Measurements from ENCODE around the gene PRKN. TPM values are rescaled to one million over a fixed set of nuclear protein-coding genes. Genes with fewer than 3 reads are reported as not detected.

PRKN gene
- total and polyA plus RNA-seq, 2 donors (not counting 3 experiments of a cell fraction or from before 2014, with no cell fraction given): 0.06 TPM; not detected in 1

- Histone ChIP-seq H3K9me1 (replicated peaks; ENCODE audit: control insufficient read depth, extremely low read depth, insufficient read depth, low read length) (no peaks in the 10 kb centered on the region), H2AFZ (ENCODE audit: low read depth, low read length) (no peak overlapping the region), H3K27me3 (ENCODE audit: control insufficient read depth in 2 of 2, insufficient read depth in 2 of 2, low read length in 2 of 2) (no peaks in the 10 kb centered on the region), H3K27ac (ENCODE audit: insufficient read depth, low read depth, low read length) (no peak overlapping the region), H3K9me3 (replicated peaks; ENCODE audit: control insufficient read depth, insufficient read depth, low read length) (no peaks in the 10 kb centered on the region), H3K9ac (replicated peaks; ENCODE audit: extremely low read depth, insufficient read depth, low read length) (no peak overlapping the region), H3K4me2 (ENCODE audit: insufficient read depth, low read length) (no peak overlapping the region), H3K4me1 (ENCODE audit: control insufficient read depth, extremely low read depth, insufficient read depth, low read length) (no peaks in the 10 kb centered on the region), H3K36me3 (ENCODE audit: control insufficient read depth in 2 of 2, extremely low read depth in 1 of 2, insufficient read depth in 2 of 2, low read length in 2 of 2) (no peaks in the 10 kb centered on the region), H4K20me1 (replicated peaks; ENCODE audit: control insufficient read depth, extremely low read depth, insufficient read depth, low read length) (no peaks in the 10 kb centered on the region), H3K4me3 (replicated peaks in 1 of 3; ENCODE audit: insufficient read depth in 1 of 3, low read depth in 1 of 3, low read length in 3 of 3) (no peak overlapping the region), H3K79me2 (ENCODE audit: control insufficient read depth, insufficient read depth, low read length) (no peaks in the 10 kb centered on the region)
- no TSS peak for BruUV-seq (replicated peaks)
- ChIA-PET CTCF (no interaction called here), POLR2A (no interaction called here)
- DNase-seq (ENCODE audit: low read depth, low spot score) (no peak), FAIRE-seq (no peak)
- TF ChIP-seq FOS (IDR thresholded peaks at IDR 0.05; ENCODE audit: borderline replicate concordance, insufficient read depth, low read length) (no peak), GATA2 (IDR thresholded peaks at IDR 0.05; ENCODE audit: insufficient read depth, insufficient read length, low read depth, low read length) (no peak), POLR2A (IDR thresholded peaks at IDR 0.05; ENCODE audit: low read depth, low read length) (no peak), CTCF (IDR thresholded peaks at IDR 0.05; ENCODE audit: extremely low read depth in 1 of 2, insufficient read depth in 1 of 2, low read depth in 1 of 2, low read length in 2 of 2) (no peak)
- intact Hi-C loops (cut with micrococcal nuclease): no loop called here
- dilution Hi-C loops (cut with MboI; ENCODE audit: extremely low pct_ligation_motif_present, low sequenced_read_pairs): no loop called here
Observed at GRCh38 chr6:162712694-162713093, 14.9 kb downstream of the PRKN start.

GRCh38 chr6:162711376-162711775 lies 16.2 kb downstream of the PRKN start:
- TF ChIP-seq MAX (IDR thresholded peaks at IDR 0.05; ENCODE audit: insufficient read depth, insufficient read length): no peak
- no peak for TF ChIP-seq CTCF (IDR thresholded peaks at IDR 0.05; ENCODE audit: extremely low read depth in 1 of 2, insufficient read depth in 1 of 2, low read depth in 1 of 2, low read length in 2 of 2)
- FAIRE-seq (no peak), DNase-seq (ENCODE audit: low read depth, low spot score) (no peak)
- intact Hi-C loops (cut with micrococcal nuclease): no loop called here
- H3K9ac ChIP-seq (replicated peaks; ENCODE audit: extremely low read depth, insufficient read depth, low read length): no peak overlapping the region
- H3K4me3 ChIP-seq (replicated peaks in 1 of 3; ENCODE audit: insufficient read depth in 1 of 3, low read depth in 1 of 3, low read length in 3 of 3): no peak overlapping the region
- no peak overlapping the region for H3K27ac ChIP-seq (ENCODE audit: insufficient read depth, low read depth, low read length)
- no peaks in the 10 kb centered on the region for H3K79me2 ChIP-seq (ENCODE audit: control insufficient read depth, insufficient read depth, low read length)
- POLR2A ChIA-PET: no interaction called here
- CTCF ChIA-PET: no interaction called here
- dilution Hi-C loops (cut with MboI; ENCODE audit: extremely low pct_ligation_motif_present, low sequenced_read_pairs): no loop called here
- no peak overlapping the region for H2AFZ ChIP-seq (ENCODE audit: low read depth, low read length)
- no peak overlapping the region for H3K4me2 ChIP-seq (ENCODE audit: insufficient read depth, low read length)
- H3K9me1 ChIP-seq (replicated peaks; ENCODE audit: control insufficient read depth, extremely low read depth, insufficient read depth, low read length): no peaks in the 10 kb centered on the region
- BruUV-seq (replicated peaks): no TSS peak
- no peaks in the 10 kb centered on the region for H4K20me1 ChIP-seq (replicated peaks; ENCODE audit: control insufficient read depth, extremely low read depth, insufficient read depth, low read length)
- H3K36me3 ChIP-seq (ENCODE audit: control insufficient read depth in 2 of 2, extremely low read depth in 1 of 2, insufficient read depth in 2 of 2, low read length in 2 of 2): no peaks in the 10 kb centered on the region
- no peaks in the 10 kb centered on the region for H3K4me1 ChIP-seq (ENCODE audit: control insufficient read depth, extremely low read depth, insufficient read depth, low read length)
- H3K27me3 ChIP-seq (ENCODE audit: control insufficient read depth in 2 of 2, insufficient read depth in 2 of 2, low read length in 2 of 2): no peaks in the 10 kb centered on the region
- no peaks in the 10 kb centered on the region for H3K9me3 ChIP-seq (replicated peaks; ENCODE audit: control insufficient read depth, insufficient read depth, low read length)

Data from endothelial cell of umbilical vein (primary cell).